Natural killer cell (primary cell): ENCODE measurements around the gene TCF15. TPM values are rescaled to one million over a fixed set of nuclear protein-coding genes. Genes with fewer than 3 reads are reported as not detected.

Experiments used
- ATAC-seq, 3 donors: fragments of 150-1000 bp in 2 of 3; fragments of 200-7000 bp in 1 of 3; cut with Tn5 transposase; 1 replicate in 1 of 3; 2 replicates in 2 of 3; pipeline ENCODE4 v1.10.0; 2021; ENCODE audit warnings: mild to moderate bottlenecking in 2 of 3, moderate library complexity in 2 of 3
- DNase-seq, 2 donors: peaks; one replicate each; pipeline versions ENCODE4 v3.0.0 to v3.0.0-alpha.2; 2013 to 2021; ENCODE audit warnings: mixed read lengths in 1 of 2
- H3K27ac ChIP-seq: one replicate; pipeline ENCODE4 v1.5.1; 2013; ENCODE audit warnings: mild to moderate bottlenecking, low read length
- H3K27me3 ChIP-seq: one replicate; pipeline ENCODE4 v1.6.1; 2013; ENCODE audit warnings: low read length; ENCODE audit not compliant: control insufficient read depth, insufficient read depth
- H3K36me3 ChIP-seq: one replicate; pipeline ENCODE4 v1.6.1; 2013; ENCODE audit warnings: low read length; ENCODE audit not compliant: control insufficient read depth, insufficient read depth
- H3K4me1 ChIP-seq: one replicate; pipeline ENCODE4 v1.6.1; 2013; ENCODE audit warnings: low read length; ENCODE audit not compliant: control insufficient read depth, insufficient read depth
- H3K4me3 ChIP-seq: one replicate; pipeline ENCODE4 v1.5.1; 2013; ENCODE audit warnings: low read length
- H3K9me3 ChIP-seq: one replicate; pipeline ENCODE4 v1.6.1; 2013; ENCODE audit warnings: low read length; ENCODE audit not compliant: control insufficient read depth, insufficient read depth
- H3K27ac Mint-ChIP-seq, 2 donors: one replicate each; pipeline ENCODE4 v1.8.0; 2022; ENCODE audit warnings: mild to moderate bottlenecking in 2 of 2, mixed read lengths in 2 of 2, moderate library complexity in 1 of 2
- H3K27me3 Mint-ChIP-seq, 2 donors: one replicate each; pipeline ENCODE4 v1.8.0; 2022; ENCODE audit warnings: low read depth in 2 of 2, mixed read lengths in 2 of 2
- H3K36me3 Mint-ChIP-seq: one replicate; pipeline ENCODE4 v1.8.0; 2022; ENCODE audit warnings: mixed read lengths
- H3K4me1 Mint-ChIP-seq, 2 donors: one replicate each; pipeline ENCODE4 v1.8.0; 2022; ENCODE audit warnings: mixed read lengths in 2 of 2
- H3K4me3 Mint-ChIP-seq: one replicate; pipeline ENCODE4 v1.8.0; 2022; ENCODE audit warnings: mild to moderate bottlenecking, moderate library complexity, mixed read lengths
- H3K9me3 Mint-ChIP-seq, 2 donors: one replicate each; pipeline ENCODE4 v1.8.0; 2022; ENCODE audit warnings: mixed read lengths in 2 of 2
- WGBS: methylation state at CpG from one replicate; pipeline ENCODE4 v1.1.7; 2013; ENCODE audit warnings: missing lambda C conversion rate; ENCODE audit not compliant: insufficient coverage; 5-methylcytosine and 5-hydroxymethylcytosine counted together
- intact Hi-C: fragments of 100-400 bp; cut with micrococcal nuclease; formaldehyde crosslinking; loops from one replicate; pipeline ENCODE4 v1.14.2; 2022
- total RNA-seq, 4 donors: library from RNA; stranded (reverse); fragments of 120-200 nt in 1 of 4; gene quantifications; one replicate each; pipeline versions ENCODE4 v1.2.3 to v1.2.4, GENCODE V29; 2013 to 2022
- TF ChIP-seq, protein P1 (sequence below): fragments of 200-600 bp; IDR thresholded peaks from one replicate; pipeline ENCODE4 v1.8.0; 2022; ENCODE audit warnings: antibody characterized with exemption

TCF15 gene
- total RNA-seq, 3 donors from 2014 or later (not counting 1 experiment from before 2014, with no cell fraction given) = 0.32 TPM; not detected in 2

GRCh38 chr20:635028-635892 is 25.2 kb upstream of the TCF15 start:
- ATAC-seq (no peak), DNase-seq (no peak)
- intact Hi-C loops = no loop called here
- Histone ChIP-seq H3K9me3 (no peaks in the 10 kb centered on the region), H3K4me1 (no peaks in the 10 kb centered on the region), H3K27me3 (no peaks in the 10 kb centered on the region), H3K27ac (no peak overlapping the region), H3K36me3 (no peaks in the 10 kb centered on the region), H3K4me3 (no peak overlapping the region)
- WGBS = 89% methylated on average over 8 of the region's 9 CpGs
- no peaks in the 10 kb centered on the region for H3K9me3 Mint-ChIP-seq
- no peaks in the 10 kb centered on the region for H3K36me3 Mint-ChIP-seq
- no peak overlapping the region for H3K27ac Mint-ChIP-seq
- no peak overlapping the region for H3K4me3 Mint-ChIP-seq
- TF ChIP-seq, protein P1, sequence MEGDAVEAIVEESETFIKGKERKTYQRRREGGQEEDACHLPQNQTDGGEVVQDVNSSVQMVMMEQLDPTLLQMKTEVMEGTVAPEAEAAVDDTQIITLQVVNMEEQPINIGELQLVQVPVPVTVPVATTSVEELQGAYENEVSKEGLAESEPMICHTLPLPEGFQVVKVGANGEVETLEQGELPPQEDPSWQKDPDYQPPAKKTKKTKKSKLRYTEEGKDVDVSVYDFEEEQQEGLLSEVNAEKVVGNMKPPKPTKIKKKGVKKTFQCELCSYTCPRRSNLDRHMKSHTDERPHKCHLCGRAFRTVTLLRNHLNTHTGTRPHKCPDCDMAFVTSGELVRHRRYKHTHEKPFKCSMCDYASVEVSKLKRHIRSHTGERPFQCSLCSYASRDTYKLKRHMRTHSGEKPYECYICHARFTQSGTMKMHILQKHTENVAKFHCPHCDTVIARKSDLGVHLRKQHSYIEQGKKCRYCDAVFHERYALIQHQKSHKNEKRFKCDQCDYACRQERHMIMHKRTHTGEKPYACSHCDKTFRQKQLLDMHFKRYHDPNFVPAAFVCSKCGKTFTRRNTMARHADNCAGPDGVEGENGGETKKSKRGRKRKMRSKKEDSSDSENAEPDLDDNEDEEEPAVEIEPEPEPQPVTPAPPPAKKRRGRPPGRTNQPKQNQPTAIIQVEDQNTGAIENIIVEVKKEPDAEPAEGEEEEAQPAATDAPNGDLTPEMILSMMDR = no peak
- peaks cover 0 to 6% of the 10 kb centered on the region in 2 donors for H3K27me3 Mint-ChIP-seq
- H3K4me1 Mint-ChIP-seq = no peaks in the 10 kb centered on the region

- Histone ChIP-seq H3K36me3 (no peaks in the 10 kb centered on the region), H3K27ac (no peak overlapping the region), H3K9me3 (no peaks in the 10 kb centered on the region), H3K27me3 (no peaks in the 10 kb centered on the region), H3K4me3 (no peak overlapping the region), H3K4me1 (no peaks in the 10 kb centered on the region)
- Mint-ChIP-seq H3K4me1 (no peaks in the 10 kb centered on the region), H3K27ac (no peak overlapping the region), H3K4me3 (no peak overlapping the region), H3K27me3 (peaks cover 0 to 6% of the 10 kb centered on the region in 2 donors), H3K9me3 (no peaks in the 10 kb centered on the region), H3K36me3 (no peaks in the 10 kb centered on the region)
- intact Hi-C loops = no loop called here
- WGBS = 80% methylated on average over 14 of the region's 14 CpGs
- TF ChIP-seq, protein P1 = no peak
- no peak for ATAC-seq
- DNase-seq = no peak
Measured at GRCh38 chr20:634148-634925, 24.2 kb upstream of the TCF15 start.

GRCh38 chr20:631101-631500 is 21.0 kb upstream of the TCF15 start:
- H3K36me3 ChIP-seq = no peaks in the 10 kb centered on the region
- no peaks in the 10 kb centered on the region for H3K27me3 ChIP-seq
- H3K27ac Mint-ChIP-seq = no peak overlapping the region
- H3K9me3 Mint-ChIP-seq = no peaks in the 10 kb centered on the region
- H3K36me3 Mint-ChIP-seq = no peaks in the 10 kb centered on the region
- no peak overlapping the region for H3K4me3 ChIP-seq
- DNase-seq = no peak
- TF ChIP-seq, protein P1 = no peak
- no peak for ATAC-seq
- H3K4me1 ChIP-seq = no peaks in the 10 kb centered on the region
- WGBS = 91% methylated on average over 1 of the region's 1 CpG
- intact Hi-C loops = no loop called here
- H3K9me3 ChIP-seq = no peaks in the 10 kb centered on the region
- H3K27ac ChIP-seq = no peak overlapping the region
- no peaks in the 10 kb centered on the region for H3K4me1 Mint-ChIP-seq
- no peak overlapping the region for H3K4me3 Mint-ChIP-seq
- peaks cover 0 to 6% of the 10 kb centered on the region in 2 donors for H3K27me3 Mint-ChIP-seq
